ENCODE results near the gene MCF2L2.
"Not testable (repeated sequence)": the region's sequence is repeated elsewhere in the genome, so short reads cannot be mapped to it uniquely, and the experiment has no call there.

The MCF2L2 gene

GRCh38 chr3:183233966-183234365 lies 194.5 kb downstream of the MCF2L2 start:
- DNase-seq (ENCODE audit: low spot score): no peak

DNA sequence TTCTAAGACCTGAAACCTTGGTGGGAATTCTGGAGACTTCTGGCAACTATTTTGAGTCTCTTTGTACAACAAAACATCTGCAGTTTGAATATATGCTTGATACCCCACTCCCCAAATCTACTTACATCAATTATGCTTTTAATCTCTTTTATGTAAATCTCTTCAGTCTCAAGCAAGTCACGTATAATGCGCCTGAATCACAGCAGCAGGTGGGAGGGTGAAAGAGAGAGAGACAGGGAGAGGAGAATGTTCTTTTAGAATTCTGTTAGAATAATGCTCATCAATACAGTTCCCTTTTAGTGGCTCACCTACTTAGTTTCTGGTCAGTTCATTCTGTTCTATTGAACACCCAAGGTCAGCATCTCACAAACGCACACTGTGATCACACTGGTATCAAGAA lies 197.6 kb downstream of the MCF2L2 start:
- no peak for DNase-seq (ENCODE audit: low spot score)

DNA sequence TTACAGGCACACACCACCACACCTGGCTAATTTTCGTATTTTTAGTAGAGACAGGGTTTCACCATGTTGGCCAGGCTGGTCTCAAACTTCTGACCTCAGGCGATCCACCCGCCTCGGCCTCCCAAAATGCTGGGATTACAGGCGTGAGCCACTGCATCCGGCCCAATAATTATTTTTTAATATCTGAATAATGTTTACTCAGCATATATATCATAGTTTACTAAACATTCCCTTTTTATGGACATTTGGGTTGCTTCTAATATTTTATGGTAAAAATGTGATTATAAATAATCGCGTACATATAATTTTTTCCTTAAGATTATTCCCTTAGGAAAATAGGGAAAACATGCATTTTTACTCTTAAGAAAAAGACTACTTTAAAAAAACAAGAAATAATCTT lies 198.2 kb downstream of the MCF2L2 start:
- not testable (repeated sequence) for DNase-seq (ENCODE audit: low spot score)

- no peak for DNase-seq (ENCODE audit: low spot score)
Measured at GRCh38 chr3:183229178-183229577, 199.2 kb downstream of the MCF2L2 start.

DNA sequence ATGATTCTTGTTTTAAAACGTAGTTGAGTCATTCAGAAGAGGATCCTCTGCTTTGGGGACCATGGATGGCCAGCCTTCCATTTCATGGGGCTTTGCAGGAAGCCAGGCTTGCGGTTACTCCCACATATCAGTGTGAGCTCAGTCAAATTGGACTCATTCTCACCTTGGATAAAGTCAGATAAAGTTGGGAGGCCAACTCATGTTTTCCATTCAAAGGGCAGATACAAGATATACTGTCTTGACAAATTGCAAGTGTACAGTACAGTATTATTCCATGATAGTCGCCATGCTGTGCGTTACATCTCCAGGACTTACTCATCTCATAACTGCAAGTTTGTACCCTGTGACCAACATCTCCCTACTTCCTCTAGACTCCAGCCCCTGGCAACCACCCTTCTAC lies 200.8 kb downstream of the MCF2L2 start:
- no peak for DNase-seq (ENCODE audit: low spot score)

- DNase-seq (ENCODE audit: low spot score): no peak
Measured at GRCh38 chr3:183226333-183226890, 202.0 kb downstream of the MCF2L2 start.

GRCh38 chr3:183224180-183224970 lies 204.0 kb downstream of the MCF2L2 start:
- no peak for DNase-seq (ENCODE audit: low spot score)

- DNase-seq (ENCODE audit: low spot score): no peak
Measured at GRCh38 chr3:183222631-183223235, 205.7 kb downstream of the MCF2L2 start.

DNA sequence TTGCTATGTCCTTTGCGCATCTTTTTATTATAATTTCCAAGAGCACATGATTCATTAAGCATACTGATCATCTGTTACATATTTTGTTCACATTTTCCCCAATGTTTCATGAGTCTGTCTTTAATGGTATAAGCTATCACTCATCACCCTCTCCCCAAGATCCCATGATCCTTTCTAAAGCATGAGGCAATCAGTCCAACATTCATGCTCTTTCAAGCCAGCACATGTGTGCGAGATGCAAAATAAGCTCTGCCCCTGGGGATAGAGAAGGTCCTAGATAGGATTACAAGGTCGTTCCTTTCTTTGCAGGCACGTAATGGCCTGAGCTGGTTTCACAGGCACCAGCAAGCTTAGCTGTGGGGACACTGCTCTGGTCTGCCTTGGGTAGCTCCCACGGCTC lies 207.6 kb downstream of the MCF2L2 start:
- DNase-seq (ENCODE audit: low spot score): no peak

DNA sequence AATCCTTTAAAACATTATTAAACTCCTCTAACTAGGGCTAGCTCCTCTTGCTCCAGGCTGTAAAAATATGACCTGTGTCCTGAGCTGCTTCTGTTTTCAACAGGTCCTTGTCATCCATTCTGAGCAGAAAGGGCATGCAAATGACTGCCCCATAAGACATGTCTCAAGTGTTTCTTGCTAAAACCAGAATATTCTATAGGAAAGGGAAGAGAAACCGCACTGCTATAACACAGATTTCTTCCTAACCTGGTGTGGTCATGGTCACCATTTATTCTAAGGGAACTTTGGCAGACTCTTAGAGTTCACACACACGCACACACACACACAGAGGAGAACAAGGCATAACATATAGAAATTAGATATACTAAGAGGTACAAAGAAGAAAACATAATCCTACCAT lies 209.6 kb downstream of the MCF2L2 start:
- DNase-seq (ENCODE audit: low spot score): no peak

DNA sequence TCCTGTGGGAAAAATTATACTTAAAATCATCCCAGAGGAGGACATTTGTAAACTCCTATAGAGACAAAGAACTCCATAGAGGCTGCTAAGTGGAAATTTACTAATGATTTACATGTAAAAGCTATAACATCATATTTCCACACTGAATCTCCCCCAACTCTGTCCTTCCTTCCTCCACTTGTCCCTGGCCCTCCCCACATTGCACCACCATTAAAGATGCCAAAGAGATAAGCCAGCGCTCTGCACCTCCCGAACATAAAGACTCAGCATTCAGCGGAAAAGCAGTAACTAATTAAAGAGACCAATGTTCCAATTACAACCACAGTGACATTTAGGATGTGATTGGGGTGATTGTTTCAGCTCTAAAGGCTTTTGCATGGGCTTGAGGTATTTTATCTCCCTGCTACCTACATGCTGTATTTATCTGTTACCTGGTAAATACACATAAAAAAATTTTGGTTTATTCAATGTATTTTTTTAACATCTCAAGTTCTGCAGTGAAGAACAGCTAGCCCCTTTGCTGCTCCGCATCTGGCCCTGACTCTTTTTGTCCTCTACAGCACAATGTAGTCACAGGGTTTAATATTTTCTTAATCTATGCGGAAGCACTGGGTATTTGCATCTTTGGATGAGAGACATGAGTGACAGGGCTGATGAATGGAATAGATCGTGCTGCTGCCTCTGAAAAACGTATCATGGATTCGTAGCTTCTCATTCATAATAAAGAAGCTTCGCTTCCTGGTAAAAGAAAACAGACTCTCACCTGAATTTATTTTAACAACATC lies 210.7 kb downstream of the MCF2L2 start:
- no peak for DNase-seq (ENCODE audit: low spot score)

DNA sequence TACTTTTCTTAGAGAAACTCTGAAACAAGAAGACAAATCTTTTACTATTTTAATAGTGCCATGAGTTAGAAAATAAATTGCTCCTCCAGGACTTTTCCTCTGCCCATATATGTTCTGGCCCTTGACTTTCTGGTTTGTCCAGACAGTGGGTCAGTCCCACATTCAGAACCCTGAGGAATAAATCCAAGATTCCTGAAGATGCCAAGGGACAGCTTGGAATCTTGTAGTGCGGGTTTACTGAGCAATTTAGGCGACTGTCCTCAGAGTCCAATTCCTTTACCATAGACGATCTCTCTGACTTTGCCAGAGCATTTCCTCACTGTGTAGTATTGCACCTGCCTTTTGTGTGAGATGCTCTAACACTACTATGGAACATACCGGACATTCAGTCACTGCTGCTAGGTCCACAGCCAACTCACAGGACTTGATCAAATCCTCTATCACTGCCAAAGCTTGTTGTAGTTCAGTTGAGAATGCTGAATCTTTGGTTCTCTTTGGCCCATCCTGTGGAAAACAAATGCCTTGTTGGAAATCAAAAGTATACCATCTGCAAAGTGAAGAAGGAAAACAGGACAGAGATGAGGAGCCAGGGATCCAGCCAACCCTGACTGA lies 212.7 kb downstream of the MCF2L2 start:
- DNase-seq (ENCODE audit: low spot score): no peak

DNA sequence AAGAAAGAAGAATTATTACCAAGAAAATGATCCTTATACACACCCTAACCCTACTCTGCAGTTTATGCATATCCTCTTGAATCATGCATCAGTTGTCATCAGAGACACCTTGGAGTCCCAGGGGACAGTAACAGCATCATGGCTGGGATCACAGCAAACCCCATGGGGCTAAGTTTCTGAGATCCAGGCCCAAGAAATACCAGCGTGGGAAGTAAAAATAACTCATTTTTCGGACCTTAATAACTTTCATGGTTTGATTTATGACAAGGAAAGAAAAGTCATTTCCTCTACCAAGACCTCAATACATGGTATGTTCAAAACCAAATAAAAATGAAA lies 214.2 kb downstream of the MCF2L2 start:
- no peak for DNase-seq (ENCODE audit: low spot score)

- DNase-seq (ENCODE audit: low spot score): no peak
Measured at GRCh38 chr3:183213415-183214276, 214.8 kb downstream of the MCF2L2 start.

GRCh38 chr3:183212565-183212964 lies 215.9 kb downstream of the MCF2L2 start:
- no peak for DNase-seq (ENCODE audit: low spot score)

GRCh38 chr3:183212096-183212495 lies 216.3 kb downstream of the MCF2L2 start:
- no peak for DNase-seq (ENCODE audit: low spot score)

DNA sequence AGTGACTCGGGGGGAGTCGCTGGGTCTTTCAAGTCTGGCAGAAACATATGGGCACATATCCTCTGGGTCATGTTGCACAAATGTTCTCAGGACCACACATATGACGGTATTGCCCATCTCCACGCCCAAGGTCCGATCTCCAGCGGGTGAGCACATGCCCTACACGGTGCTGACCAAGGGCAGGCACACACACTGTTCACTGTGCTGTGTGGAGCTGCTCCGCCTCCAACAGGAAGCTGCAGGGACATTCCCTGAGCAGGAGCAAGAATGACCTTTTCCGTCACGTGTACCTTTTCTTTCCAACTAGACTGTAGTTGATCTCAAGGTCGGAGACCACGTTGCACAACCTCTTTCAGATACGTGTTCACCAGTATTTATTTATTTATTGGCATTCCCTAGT lies 217.1 kb downstream of the MCF2L2 start:
- DNase-seq (ENCODE audit: low spot score): no peak

GRCh38 chr3:183210862-183211341 lies 217.5 kb downstream of the MCF2L2 start:
- no peak for DNase-seq (ENCODE audit: low spot score)

DNA sequence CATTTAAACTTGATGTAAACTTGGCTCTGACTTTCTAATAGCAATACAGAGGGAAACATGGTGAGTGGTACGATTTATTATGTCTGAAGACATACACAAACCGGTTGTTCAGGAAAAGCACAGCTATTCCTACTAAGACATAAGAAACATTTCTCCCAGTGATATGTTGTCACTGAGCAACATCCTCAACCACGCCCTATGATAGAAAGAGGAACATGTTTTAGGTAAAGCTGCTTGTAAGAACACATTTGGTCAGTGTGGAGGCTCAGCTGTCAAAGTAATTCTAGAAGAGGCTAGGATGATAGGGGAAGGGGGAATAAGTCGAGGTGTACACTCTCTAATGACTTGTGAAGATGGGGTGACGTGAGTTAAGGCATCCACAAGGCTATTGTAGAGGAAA lies 218.1 kb downstream of the MCF2L2 start:
- no peak for DNase-seq (ENCODE audit: low spot score)

GRCh38 chr3:183208800-183209199 lies 219.6 kb downstream of the MCF2L2 start:
- no peak for DNase-seq (ENCODE audit: low spot score)

DNA sequence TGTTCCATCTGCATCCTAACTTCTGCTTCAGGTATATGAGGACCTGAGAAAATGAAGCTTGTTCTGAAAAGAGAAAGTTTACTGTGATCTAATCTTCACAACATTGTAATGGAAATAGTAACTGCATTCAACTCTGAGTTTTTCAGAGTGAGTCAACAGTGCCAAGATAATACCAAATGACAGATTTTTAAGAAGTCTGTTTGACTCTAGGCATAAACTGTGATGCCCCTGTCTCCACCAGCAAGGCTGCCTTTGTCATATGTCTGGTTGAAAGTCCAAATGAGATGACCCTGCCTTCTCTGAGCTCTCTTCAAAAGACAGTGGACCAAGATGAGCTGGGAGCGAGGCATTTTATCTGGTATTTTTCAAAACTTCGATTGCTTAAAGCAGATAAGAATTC lies 220.2 kb downstream of the MCF2L2 start:
- DNase-seq (ENCODE audit: low spot score): no peak
